Body of pancreas (tissue), 4 donors: ENCODE results near the gene PCSK6. TPM values are rescaled to one million over a fixed set of nuclear protein-coding genes. Genes with fewer than 3 reads are reported as not detected.

ENCODE experiments used
- ATAC-seq: fragments of 150-250 bp; one replicate; pipeline ENCODE4 v1.9.1; 2016
- DNase-seq, 4 donors: peaks; one replicate each; pipeline ENCODE4 v3.0.0-alpha.2; 2019
- H3K27ac ChIP-seq, 4 donors: fragments of 200-600 bp; sonication (generic); 1 replicate in 3 of 4; 2 replicates in 1 of 4; pipeline versions ENCODE4 v1.5.1 to v1.6.1; 2016 to 2019; ENCODE audit warnings: mild to moderate bottlenecking in 1 of 4, mixed read lengths in 1 of 4, moderate library complexity in 1 of 4
- H3K27me3 ChIP-seq, 2 donors: fragments of 200-600 bp; sonication (generic); one replicate each; pipeline ENCODE4 v1.6.0; 2016; ENCODE audit warnings: mild to moderate bottlenecking in 1 of 2
- H3K36me3 ChIP-seq, 2 donors: fragments of 200-600 bp; sonication (generic); replicated peaks in 1 of 2; 2 replicates each; pipeline ENCODE4 v1.5.1; 2016; ENCODE audit warnings: low read depth in 2 of 2; ENCODE audit not compliant: insufficient read depth in 1 of 2
- H3K4me1 ChIP-seq: fragments of 200-600 bp; sonication (generic); one replicate; pipeline ENCODE4 v1.6.0; 2016
- H3K4me3 ChIP-seq, 2 donors: fragments of 200-600 bp; sonication (generic); 1 replicate in 1 of 2; 2 replicates in 1 of 2; pipeline ENCODE4 v1.5.1; 2016 to 2019
- H3K9me3 ChIP-seq, 3 donors: fragments of 200-600 bp; sonication (generic); 1 replicate in 2 of 3; 2 replicates in 1 of 3; pipeline ENCODE4 v1.5.1; 2016
- CTCF ChIP-seq, 7 experiments: fragments of 450-650 bp in 4 of 7; fragments of 200-600 bp in 3 of 7; sonication (generic) in 3 of 7; IDR thresholded peaks; one replicate each; pipeline ENCODE4 v1.5.1; 2016 to 2019; ENCODE audit warnings: antibody characterized with exemption in 7 of 7
- POLR2A ChIP-seq, 3 donors: fragments of 450-650 bp; IDR thresholded peaks; one replicate each; pipeline ENCODE4 v1.6.1; 2016; ENCODE audit warnings: antibody characterized with exemption in 3 of 3, mild to moderate bottlenecking in 2 of 3
- WGBS, 2 donors: methylation state at CpG; one replicate each; pipeline ENCODE4 v1.1.5; 2017; 5-methylcytosine and 5-hydroxymethylcytosine counted together
- intact Hi-C: fragments of 100-400 bp; cut with DNase I; formaldehyde crosslinking; loops from one replicate; pipeline ENCODE4 v1.15.1; 2023
- total RNA-seq, 2 donors: library from RNA; depleted of rRNA; stranded (reverse); fragments of >200 nt; gene quantifications; one replicate each; pipeline ENCODE4 v1.1.0, GENCODE V29; 2016

The PCSK6 gene
- total RNA-seq, 2 donors from 2014 or later: 8.9 to 10.1 TPM

GRCh38 chr15:101428758-101429157 lies 60.7 kb downstream of the PCSK6 start:
- TF ChIP-seq POLR2A (IDR thresholded peaks at IDR 0.05) (no peak), CTCF (IDR thresholded peaks at IDR 0.05) (no peak)
- no peak overlapping the region for H3K4me3 ChIP-seq
- no peaks in the 10 kb centered on the region for H3K9me3 ChIP-seq
- H3K4me1 ChIP-seq: no peaks in the 10 kb centered on the region
- H3K36me3 ChIP-seq: no peaks in the 10 kb centered on the region
- intact Hi-C loops: no loop called here
- H3K27me3 ChIP-seq: no peaks in the 10 kb centered on the region
- ATAC-seq (no peak), DNase-seq (no peak)
- no peak overlapping the region for H3K27ac ChIP-seq
- 77 to 88% methylated on average over 9 to 11 of the region's 12 CpGs for WGBS, 2 donors

GRCh38 chr15:101427606-101428487 lies 61.7 kb downstream of the PCSK6 start:
- no peaks in the 10 kb centered on the region for H3K9me3 ChIP-seq
- DNase-seq: no peak

GRCh38 chr15:101426761-101427333 lies 62.7 kb downstream of the PCSK6 start:
- WGBS, 2 donors: 75 to 86% methylated on average over 12 to 17 of the region's 17 CpGs
- ATAC-seq: no peak
- intact Hi-C loops: no loop called here
- TF ChIP-seq POLR2A (IDR thresholded peaks at IDR 0.05) (no peak), CTCF (IDR thresholded peaks at IDR 0.05) (no peak)
- Histone ChIP-seq H3K27me3 (no peaks in the 10 kb centered on the region), H3K4me1 (no peaks in the 10 kb centered on the region), H3K36me3 (no peaks in the 10 kb centered on the region), H3K27ac (no peak overlapping the region), H3K9me3 (no peaks in the 10 kb centered on the region), H3K4me3 (no peak overlapping the region)
- no peak for DNase-seq

More at GRCh38 chr15:101427606-101428487, 61.7 kb downstream of the PCSK6 start:
- Histone ChIP-seq H3K27me3 (no peaks in the 10 kb centered on the region), H3K4me3 (no peak overlapping the region), H3K27ac (no peak overlapping the region), H3K36me3 (no peaks in the 10 kb centered on the region), H3K4me1 (no peaks in the 10 kb centered on the region)
- intact Hi-C loops: no loop called here
- WGBS, 2 donors: 87 to 93% methylated on average over 16 to 20 of the region's 20 CpGs
- ATAC-seq: no peak
- TF ChIP-seq POLR2A (IDR thresholded peaks at IDR 0.05) (no peak), CTCF (IDR thresholded peaks at IDR 0.05) (no peak)

- H3K27me3 ChIP-seq: no peaks in the 10 kb centered on the region
- no peak for ATAC-seq
- no peak for TF ChIP-seq POLR2A (IDR thresholded peaks at IDR 0.05)
- no peak for TF ChIP-seq CTCF (IDR thresholded peaks at IDR 0.05)
- WGBS, 2 donors: 77 to 94% methylated on average over 5 to 9 of the region's 9 CpGs
- no peaks in the 10 kb centered on the region for H3K9me3 ChIP-seq
- no peak for DNase-seq
- no peak overlapping the region for H3K4me3 ChIP-seq
- no peaks in the 10 kb centered on the region for H3K36me3 ChIP-seq
- intact Hi-C loops: no loop called here
- H3K4me1 ChIP-seq: no peaks in the 10 kb centered on the region
- no peak overlapping the region for H3K27ac ChIP-seq
These were observed 63.6 kb downstream of the PCSK6 start for GRCh38 chr15:101425787-101426365.
